GM10248 (cell line): ENCODE measurements around the gene TSPAN18.

Experiments
- CTCF ChIA-PET: fragments of 300-600 bp; sonication (Branson Sonifier 250); formaldehyde crosslinking; extraction: SDS; loops from one replicate; lab custom pipeline; 2021; ENCODE audit warnings: antibody characterized with exemption; lab: Yijun Ruan, JAX
- POLR2A ChIA-PET: fragments of 350-650 bp; sonication (Branson Sonifier 250); formaldehyde crosslinking; extraction: SDS; loops from one replicate; lab custom pipeline; 2020; ENCODE audit warnings: antibody characterized with exemption; lab: Yijun Ruan, JAX
- DNase-seq: peaks from one replicate; pipeline ENCODE4 v3.0.0; 2012; ENCODE audit errors: extremely low spot score
- TF ChIP-seq, protein P1 (sequence below): IDR thresholded peaks from 2 replicates; pipeline ENCODE4 v1.5.1; 2012; ENCODE audit warnings: mild to moderate bottlenecking, low read depth; ENCODE audit errors: extremely low read depth, missing control alignments, control extremely low read depth

Gene TSPAN18

DNA sequence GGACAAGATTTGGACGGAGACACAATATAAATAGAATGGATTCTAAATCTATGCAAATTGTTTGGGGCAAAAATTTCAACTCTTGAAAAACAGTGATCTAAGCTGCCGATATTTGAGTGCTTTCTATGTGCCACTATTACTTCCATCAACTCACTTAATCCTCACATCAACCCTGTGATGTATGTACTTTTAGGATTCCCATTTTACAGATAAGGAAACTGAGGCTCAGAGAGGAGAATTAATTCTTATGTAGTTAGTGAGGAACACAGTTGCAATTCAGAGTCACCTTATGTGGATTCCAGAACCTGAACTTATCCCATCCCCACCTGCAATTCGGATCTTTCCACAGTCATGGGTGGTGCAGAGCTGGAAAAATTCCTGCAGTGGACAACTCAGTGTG, 60.3 kb downstream of the TSPAN18 start:
- POLR2A ChIA-PET = no interaction called here
- no peak for DNase-seq
- TF ChIP-seq, protein P1, sequence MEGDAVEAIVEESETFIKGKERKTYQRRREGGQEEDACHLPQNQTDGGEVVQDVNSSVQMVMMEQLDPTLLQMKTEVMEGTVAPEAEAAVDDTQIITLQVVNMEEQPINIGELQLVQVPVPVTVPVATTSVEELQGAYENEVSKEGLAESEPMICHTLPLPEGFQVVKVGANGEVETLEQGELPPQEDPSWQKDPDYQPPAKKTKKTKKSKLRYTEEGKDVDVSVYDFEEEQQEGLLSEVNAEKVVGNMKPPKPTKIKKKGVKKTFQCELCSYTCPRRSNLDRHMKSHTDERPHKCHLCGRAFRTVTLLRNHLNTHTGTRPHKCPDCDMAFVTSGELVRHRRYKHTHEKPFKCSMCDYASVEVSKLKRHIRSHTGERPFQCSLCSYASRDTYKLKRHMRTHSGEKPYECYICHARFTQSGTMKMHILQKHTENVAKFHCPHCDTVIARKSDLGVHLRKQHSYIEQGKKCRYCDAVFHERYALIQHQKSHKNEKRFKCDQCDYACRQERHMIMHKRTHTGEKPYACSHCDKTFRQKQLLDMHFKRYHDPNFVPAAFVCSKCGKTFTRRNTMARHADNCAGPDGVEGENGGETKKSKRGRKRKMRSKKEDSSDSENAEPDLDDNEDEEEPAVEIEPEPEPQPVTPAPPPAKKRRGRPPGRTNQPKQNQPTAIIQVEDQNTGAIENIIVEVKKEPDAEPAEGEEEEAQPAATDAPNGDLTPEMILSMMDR = no peak
- CTCF ChIA-PET = interaction anchor here (1.4 kb wide), 1 partner anchor 30 kb away, joined by 3 read pairs; no protein-coding TSS in a partner anchor

DNA sequence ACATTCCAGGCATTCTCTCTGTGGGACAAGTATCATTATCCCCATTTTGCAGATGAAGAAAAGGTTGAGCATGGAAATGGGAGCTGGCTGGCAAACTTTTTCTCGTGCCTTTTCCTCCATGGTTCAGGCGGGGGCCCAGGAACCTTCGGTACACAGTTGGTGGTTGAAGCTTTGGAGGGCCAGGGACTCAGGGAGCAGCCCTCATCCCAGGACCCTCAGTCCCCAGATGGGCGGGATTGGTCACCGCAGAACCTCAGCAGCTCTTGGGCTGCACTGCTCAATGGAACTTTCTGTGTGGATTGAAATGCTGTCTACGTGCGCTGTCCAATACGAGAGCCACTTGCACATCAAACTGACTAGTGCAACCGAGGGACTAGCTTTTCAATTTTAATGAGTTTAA, 61.2 kb downstream of the TSPAN18 start:
- DNase-seq = no peak
- TF ChIP-seq, protein P1 = no peak
- POLR2A ChIA-PET = no interaction called here
- CTCF ChIA-PET = interaction anchor here (3.0 kb wide), 1 partner anchor 13 kb away, joined by 23 read pairs; no protein-coding TSS in a partner anchor

DNA sequence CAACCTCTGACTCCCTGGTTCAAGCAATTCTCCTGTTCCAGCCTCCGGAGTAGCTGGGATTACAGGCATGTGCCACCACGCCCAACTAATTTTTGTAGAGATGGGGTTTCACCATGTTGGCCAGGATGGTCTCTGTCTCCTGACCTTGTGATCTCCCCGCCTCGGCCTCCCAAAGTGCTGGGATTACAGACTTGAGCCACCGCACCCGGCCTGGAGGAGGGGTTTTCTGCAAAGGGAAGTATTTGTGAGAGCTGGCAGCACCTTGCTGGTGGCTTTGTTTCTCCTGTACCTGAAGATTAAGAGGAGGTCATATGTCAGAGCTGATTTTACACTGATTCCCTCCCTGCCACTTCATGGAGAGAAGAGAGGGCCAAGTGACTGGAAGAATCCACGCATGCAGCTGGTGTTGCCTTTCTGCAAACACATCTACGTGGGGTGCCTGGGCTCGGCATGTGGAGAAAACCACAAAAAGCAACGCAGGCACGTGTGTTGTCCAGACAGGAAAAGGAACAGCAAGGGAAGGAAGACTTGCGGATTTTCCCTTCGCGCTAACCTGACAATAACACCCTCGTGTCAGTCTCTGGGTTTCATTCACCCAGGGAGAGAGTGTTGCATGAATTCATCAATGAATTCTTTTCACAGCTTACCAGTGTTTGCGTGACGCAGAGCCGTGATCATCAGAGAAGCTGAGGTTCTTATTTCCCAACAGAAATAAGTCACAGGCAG, 61.9 kb downstream of the TSPAN18 start:
- ChIA-PET CTCF (interaction anchor here (1.2 to 3.0 kb wide), 2 partner anchors 13 to 105 kb away, joined by 3 to 23 read pairs; no protein-coding TSS in a partner anchor), POLR2A (no interaction called here)
- DNase-seq = no peak
- TF ChIP-seq, protein P1 = no peak

DNA sequence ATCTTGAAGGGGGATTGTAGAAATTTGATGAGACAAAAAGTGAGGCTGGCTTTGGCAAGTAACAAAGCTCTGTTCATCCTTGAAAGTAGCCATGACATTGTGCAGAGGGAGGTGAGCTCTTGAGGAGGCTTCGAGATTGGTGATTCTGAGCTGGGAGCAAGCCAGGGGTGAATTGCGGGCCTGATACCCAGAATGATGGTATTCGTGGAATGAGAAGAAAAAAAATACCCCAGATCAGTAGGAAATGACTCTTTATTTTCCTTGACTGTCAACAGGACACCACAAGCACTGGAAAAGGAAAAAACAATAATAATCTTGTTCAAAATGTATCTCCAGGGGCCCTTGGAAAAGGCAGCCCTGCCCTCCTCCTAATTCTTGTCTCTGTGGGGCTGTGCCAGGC, 62.7 kb downstream of the TSPAN18 start:
- no peak for DNase-seq
- TF ChIP-seq, protein P1 = no peak
- POLR2A ChIA-PET = no interaction called here
- CTCF ChIA-PET = interaction anchor here (0.9 to 3.0 kb wide), 3 partner anchors 14 to 104 kb away, joined by 3 to 23 read pairs (median 3); no protein-coding TSS in a partner anchor

DNA sequence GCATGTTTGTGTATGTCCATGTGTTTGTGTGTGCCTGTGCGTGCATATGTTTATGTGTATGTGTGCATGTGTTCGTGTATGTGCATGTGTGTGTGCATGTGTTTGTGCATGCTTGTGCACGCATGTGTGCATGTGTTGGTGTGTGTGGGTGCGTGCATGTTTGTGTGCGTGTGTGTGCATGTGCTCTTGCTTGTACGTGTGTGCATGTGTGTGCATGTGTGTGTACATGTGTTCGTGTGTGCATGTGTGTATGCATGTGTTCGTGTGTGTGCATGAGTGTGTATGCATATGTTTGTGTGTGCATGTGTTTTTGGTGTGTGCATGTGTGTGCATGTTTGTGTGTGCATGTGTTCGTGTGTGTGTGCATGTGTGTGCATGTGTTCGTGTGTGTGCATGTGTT, 63.4 kb downstream of the TSPAN18 start:
- CTCF ChIA-PET = interaction anchor here (0.9 to 3.0 kb wide), 2 partner anchors 14 to 15 kb away, joined by 3 to 23 read pairs; no protein-coding TSS in a partner anchor
- TF ChIP-seq, protein P1 = no peak
- no peak for DNase-seq
- POLR2A ChIA-PET = no interaction called here

DNA sequence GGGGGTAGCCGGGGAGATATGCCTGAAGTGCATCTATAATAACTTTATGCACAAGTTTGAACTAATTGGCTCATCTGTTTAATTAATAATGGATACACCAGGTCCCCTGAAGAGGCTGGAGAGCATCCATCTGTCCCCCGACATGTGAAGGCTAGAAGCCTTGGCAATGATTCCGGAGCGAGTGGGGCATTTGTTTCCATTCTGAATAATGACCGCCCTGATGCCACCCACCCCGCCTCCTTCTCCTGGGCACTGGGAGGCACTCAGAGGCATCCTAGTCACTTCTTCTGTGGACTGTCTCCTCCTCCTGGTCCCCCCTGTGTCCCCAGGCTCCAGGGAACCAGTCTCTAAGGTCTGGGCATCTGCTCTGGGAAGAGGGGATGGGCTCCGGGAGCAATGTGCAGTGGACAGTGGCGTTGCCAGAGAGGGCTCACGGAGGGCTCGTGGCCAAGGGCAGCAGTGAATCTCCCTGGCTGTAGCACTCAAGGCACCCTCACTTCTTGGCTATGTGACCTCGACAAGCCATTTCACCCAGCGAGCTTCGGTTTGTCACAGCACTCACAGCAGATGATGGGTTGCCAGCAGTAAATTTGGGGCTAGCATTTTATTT, 64.7 kb downstream of the TSPAN18 start:
- ChIA-PET CTCF (interaction anchor here (1.4 kb wide), 1 partner anchor 17 kb away, joined by 4 read pairs; no protein-coding TSS in a partner anchor), POLR2A (no interaction called here)
- DNase-seq = no peak
- TF ChIP-seq, protein P1 = no peak
